HEK293 (cell line): Measurements from ENCODE around the gene RHBDF1.

ENCODE experiments used
- CTCF ChIA-PET: fragments of 350-600 bp; formaldehyde crosslinking; extraction: SDS; loops from one replicate; lab custom pipeline; 2021; ENCODE audit warnings: antibody characterized with exemption; lab: Yijun Ruan, JAX
- POLR2A ChIA-PET: fragments of 300-600 bp; formaldehyde crosslinking; extraction: SDS; loops from one replicate; lab custom pipeline; 2020; ENCODE audit warnings: antibody characterized with exemption, inconsistent platforms; lab: Yijun Ruan, JAX
- H3K27ac ChIP-seq: fragments of 200-500 bp; sonication (Bioruptor generic); 2 replicates; pipeline ENCODE4 v1.5.1; 2014; ENCODE audit warnings: low read depth, low read length, control low read depth, inconsistent platforms; ENCODE audit errors: extremely low read depth
- H3K36me3 ChIP-seq, 2 experiments: fragments of 200-500 bp in 1 of 2; sonication (Bioruptor generic) in 1 of 2; 1 replicate in 1 of 2; 2 replicates in 1 of 2; pipeline ENCODE4 v1.5.1; 2014 to 2017; ENCODE audit warnings: inconsistent platforms in 2 of 2, low read length in 2 of 2; ENCODE audit not compliant: control insufficient read depth in 2 of 2, insufficient read depth in 1 of 2
- H3K4me1 ChIP-seq: fragments of 200-500 bp; sonication (Bioruptor generic); 2 replicates; pipeline ENCODE4 v1.5.1; 2014; ENCODE audit warnings: mild to moderate bottlenecking, low read length, inconsistent platforms; ENCODE audit not compliant: control insufficient read depth, insufficient read depth
- H3K4me3 ChIP-seq: 2 replicates; pipeline ENCODE4 v1.5.1; 2011; ENCODE audit warnings: low read depth, mild to moderate bottlenecking, control low read depth, low read length, moderate library complexity
- H3K9me3 ChIP-seq: fragments of 200-500 bp; sonication (Bioruptor generic); 2 replicates; pipeline ENCODE4 v1.5.1; 2014; ENCODE audit warnings: low read depth, low read length, inconsistent platforms; ENCODE audit not compliant: control insufficient read depth, insufficient read depth
- HIC1 ChIP-seq: fragments of 450-650 bp; formaldehyde crosslinking; IDR thresholded peaks from 2 replicates; pipeline ENCODE4 v1.5.1; 2016; ENCODE audit warnings: missing biosample characterization, missing genetic modification characterization
- ZBTB26 ChIP-seq: fragments of 450-650 bp; formaldehyde crosslinking; optimal IDR thresholded peaks from 2 replicates; pipeline ENCODE3; 2016; ENCODE audit warnings: missing biosample characterization, mild to moderate bottlenecking, missing genetic modification characterization
- ZIC2 ChIP-seq: fragments of 450-650 bp; formaldehyde crosslinking; IDR thresholded peaks from 2 replicates; pipeline ENCODE4 v1.5.1; 2016; ENCODE audit warnings: missing biosample characterization, missing genetic modification characterization
- ZNF148 ChIP-seq: fragments of 450-650 bp; formaldehyde crosslinking; IDR thresholded peaks from 2 replicates; pipeline ENCODE4 v1.5.0; 2017; ENCODE audit warnings: missing biosample characterization, missing genetic modification characterization, borderline replicate concordance
- ZNF214 ChIP-seq: fragments of 450-650 bp; formaldehyde crosslinking; IDR thresholded peaks from 2 replicates; pipeline ENCODE4 v1.5.1; 2017; ENCODE audit warnings: missing biosample characterization, mild to moderate bottlenecking, missing genetic modification characterization, borderline replicate concordance
- ZNF221 ChIP-seq: fragments of 450-650 bp; formaldehyde crosslinking; IDR thresholded peaks from 2 replicates; pipeline ENCODE4 v1.5.1; 2017; ENCODE audit warnings: missing biosample characterization, missing genetic modification characterization, borderline replicate concordance
- ZNF366 ChIP-seq: fragments of 450-650 bp; formaldehyde crosslinking; conservative IDR thresholded peaks from 2 replicates; pipeline ENCODE4 v1.5.1; 2016; ENCODE audit warnings: missing biosample characterization, missing genetic modification characterization
- ZNF501 ChIP-seq: fragments of 450-650 bp; formaldehyde crosslinking; IDR thresholded peaks from 2 replicates; pipeline ENCODE4 v1.5.1; 2016; ENCODE audit warnings: missing biosample characterization, missing genetic modification characterization
- ZNF513 ChIP-seq: fragments of 450-650 bp; IDR thresholded peaks from 2 replicates; pipeline ENCODE4 v1.5.1; 2018; ENCODE audit warnings: missing biosample characterization, missing genetic modification characterization
- ZNF549 ChIP-seq: fragments of 450-650 bp; IDR thresholded peaks from 2 replicates; pipeline ENCODE4 v1.5.1; 2018; ENCODE audit warnings: missing biosample characterization, missing genetic modification characterization, mild to moderate bottlenecking, inconsistent platforms, moderate library complexity
- ZNF580 ChIP-seq: fragments of 450-650 bp; formaldehyde crosslinking; IDR thresholded peaks from 2 replicates; pipeline ENCODE4 v1.5.1; 2016; ENCODE audit warnings: missing biosample characterization, missing genetic modification characterization
- ZNF610 ChIP-seq: fragments of 450-650 bp; formaldehyde crosslinking; IDR thresholded peaks from 2 replicates; pipeline ENCODE4 v1.5.1; 2016; ENCODE audit warnings: missing biosample characterization, missing genetic modification characterization, borderline replicate concordance
- ZNF623 ChIP-seq: fragments of 450-650 bp; formaldehyde crosslinking; IDR thresholded peaks from 2 replicates; pipeline ENCODE4 v1.5.1; 2016; ENCODE audit warnings: missing biosample characterization, missing genetic modification characterization
- ZNF629 ChIP-seq: fragments of 450-650 bp; formaldehyde crosslinking; IDR thresholded peaks from 2 replicates; pipeline ENCODE4 v1.5.1; 2017; ENCODE audit warnings: missing biosample characterization, missing genetic modification characterization
- ZSCAN4 ChIP-seq: fragments of 450-650 bp; formaldehyde crosslinking; IDR thresholded peaks from 2 replicates; pipeline ENCODE4 v1.5.1; 2017; ENCODE audit warnings: missing biosample characterization, missing genetic modification characterization

The RHBDF1 gene

GRCh38 chr16:37511-37910 is 34.9 kb downstream of the RHBDF1 start (continued):
- no peak for TF ChIP-seq ZBTB26 (tag by site-specific recombination)
- no peak for TF ChIP-seq ZNF610 (tag by site-specific recombination)
- no peak for TF ChIP-seq ZNF148 (tag by site-specific recombination)
- no peak for TF ChIP-seq ZNF623
- no peak for TF ChIP-seq ZNF580 (tag by site-specific recombination)
- TF ChIP-seq ZNF549 (tag by site-specific recombination), result no peak
- TF ChIP-seq ZNF501, result no peak
- TF ChIP-seq ZSCAN4, result no peak
- no peak for TF ChIP-seq ZNF629
- no peak for TF ChIP-seq ZNF221 (tag by site-specific recombination)
- no peak for TF ChIP-seq ZNF366 (tag by site-specific recombination)
- TF ChIP-seq, all 188 proteins: peak for 0

- CTCF ChIA-PET, result interaction anchor here (0.6 to 1.0 kb wide), 2 partner anchors 13 to 30 kb away, joined by 3 read pairs; no protein-coding TSS in a partner anchor
- H3K36me3 ChIP-seq, result peaks cover 0 to 24% of the 10 kb centered on the region in 2 experiments; a peak in 2 of 3 replicates
- H3K9me3 ChIP-seq, result no peaks in the 10 kb centered on the region
- TF ChIP-seq ZIC2 (tag by site-specific recombination) (peak; percentile 55), ZNF214 (no peak), HIC1 (tag by site-specific recombination) (0 out of 2 replicates have a peak, but pooled peaks have one; percentile 54), ZNF513 (tag by site-specific recombination) (no peak)
- POLR2A ChIA-PET, result no interaction called here
- no peak overlapping the region for H3K4me3 ChIP-seq
- no peak overlapping the region for H3K27ac ChIP-seq
- H3K4me1 ChIP-seq, result no peaks in the 10 kb centered on the region
Observed at GRCh38 chr16:36336-36984, 36.0 kb downstream of the RHBDF1 start.
